ENCODE data around the gene ZFYVE27. TPM values are rescaled to one million over a fixed set of nuclear protein-coding genes. Genes with fewer than 3 reads are reported as not detected.

ZFYVE27 gene
- total and polyA plus RNA-seq, 2 donors (not counting 3 experiments of a cell fraction or from before 2014, with no cell fraction given): 16.3 to 24.2 TPM

GRCh38 chr10:97785231-97785630 lies 48.3 kb downstream of the ZFYVE27 start:
- Histone ChIP-seq H4K20me1 (replicated peaks; ENCODE audit: control insufficient read depth, extremely low read depth, insufficient read depth, low read length) (no peaks in the 10 kb centered on the region), H3K4me3 (replicated peaks in 1 of 3; ENCODE audit: insufficient read depth in 1 of 3, low read depth in 1 of 3, low read length in 3 of 3) (no peak overlapping the region), H3K9me1 (replicated peaks; ENCODE audit: control insufficient read depth, extremely low read depth, insufficient read depth, low read length) (no peaks in the 10 kb centered on the region), H3K79me2 (ENCODE audit: control insufficient read depth, insufficient read depth, low read length) (no peaks in the 10 kb centered on the region), H3K27ac (ENCODE audit: insufficient read depth, low read depth, low read length) (no peak overlapping the region), H2AFZ (ENCODE audit: low read depth, low read length) (no peak overlapping the region), H3K9me3 (replicated peaks; ENCODE audit: control insufficient read depth, insufficient read depth, low read length) (no peaks in the 10 kb centered on the region), H3K4me1 (ENCODE audit: control insufficient read depth, extremely low read depth, insufficient read depth, low read length) (peaks cover 4% of the 10 kb centered on the region), H3K27me3 (ENCODE audit: control insufficient read depth in 2 of 2, insufficient read depth in 2 of 2, low read length in 2 of 2) (peaks cover 3 to 6% of the 10 kb centered on the region in 2 experiments), H3K36me3 (ENCODE audit: control insufficient read depth in 2 of 2, extremely low read depth in 1 of 2, insufficient read depth in 2 of 2, low read length in 2 of 2) (no peaks in the 10 kb centered on the region), H3K9ac (replicated peaks; ENCODE audit: extremely low read depth, insufficient read depth, low read length) (no peak overlapping the region), H3K4me2 (ENCODE audit: insufficient read depth, low read length) (no peak overlapping the region)
- ChIA-PET CTCF (interaction anchor here (1.6 kb wide), 1 partner anchor 257 kb away, joined by 8 read pairs; no protein-coding TSS in a partner anchor), POLR2A (interaction anchor here (0.7 kb wide), 1 partner anchor 22 kb away, joined by 4 read pairs; no protein-coding TSS in a partner anchor)
- DNase-seq (ENCODE audit: low read depth, low spot score) (no peak), FAIRE-seq (no peak)
- dilution Hi-C loops (cut with MboI; ENCODE audit: extremely low pct_ligation_motif_present, low sequenced_read_pairs) (no loop called here), intact Hi-C loops (cut with micrococcal nuclease) (no loop called here)
- TF ChIP-seq CTCF (IDR thresholded peaks at IDR 0.05; ENCODE audit: extremely low read depth in 1 of 2, insufficient read depth in 1 of 2, low read depth in 1 of 2, low read length in 2 of 2) (no peak), FOS (IDR thresholded peaks at IDR 0.05; ENCODE audit: borderline replicate concordance, insufficient read depth, low read length) (no peak), POLR2AphosphoS5 (IDR thresholded peaks at IDR 0.05; ENCODE audit: insufficient read depth, low read depth, low read length) (no peak), JUN (IDR thresholded peaks at IDR 0.05; ENCODE audit: borderline replicate concordance, insufficient read depth, insufficient read length, low read depth) (no peak), MAX (IDR thresholded peaks at IDR 0.05; ENCODE audit: insufficient read depth, insufficient read length) (no peak), MYC (IDR thresholded peaks at IDR 0.05; ENCODE audit: low read depth, low read length) (no peak), GATA2 (IDR thresholded peaks at IDR 0.05; ENCODE audit: insufficient read depth, insufficient read length, low read depth, low read length) (no peak), EZH2 (IDR thresholded peaks at IDR 0.05; ENCODE audit: borderline replicate concordance, low read depth, low read length, severe bottlenecking) (no peak), POLR2A (IDR thresholded peaks at IDR 0.05; ENCODE audit: low read depth, low read length) (no peak)
- no TSS peak for BruUV-seq (replicated peaks)
